Caki2 (cell line): ENCODE measurements around the gene METTL13. TPM values are rescaled to one million over a fixed set of nuclear protein-coding genes. Genes with fewer than 3 reads are reported as not detected.

Experiments used
- DNase-seq: peaks from one replicate; pipeline ENCODE4 v3.0.0-alpha.2; 2015; ENCODE audit warnings: low read depth
- in situ Hi-C: cut with HindIII; loops from 2 replicates; pipeline ENCODE4 v1.10.0; 2016; ENCODE audit warnings: low sequenced_read_pairs, low pct_unique_long_range_greater_than_20kb, mixed read lengths
- total RNA-seq: library from RNA; depleted of rRNA; stranded (reverse); fragments of >200 nt; shearing (Covaris generic); gene quantifications from 2 replicates; pipeline ENCODE4 v1.2.3, GENCODE V29; 2014; ENCODE audit warnings: low replicate concordance; rRNA removed

Gene METTL13
- 48.9 and 64.2 TPM in 2 replicates for total RNA-seq

GRCh38 chr1:171781176-171781875 lies at the start of gene METTL13:
TSS of gene METTL13 (plus strand) at chr1:171781660. CDS start at chr1:171781968, 308 bp downstream.
- DNase-seq: peak; percentile 100
- in situ Hi-C loops: no loop called here

GRCh38 chr1:171736196-171736595 lies 45.3 kb upstream of the METTL13 start:
- no peak for DNase-seq
- in situ Hi-C loops: no loop called here

- in situ Hi-C loops: no loop called here
- no peak for DNase-seq
Observed at GRCh38 chr1:171738911-171739310, 42.5 kb upstream of the METTL13 start.

GRCh38 chr1:171739656-171740055 lies 41.8 kb upstream of the METTL13 start:
- DNase-seq: no peak
- in situ Hi-C loops: no loop called here

GRCh38 chr1:171740356-171740863 lies 41.0 kb upstream of the METTL13 start:
- no peak for DNase-seq
- in situ Hi-C loops: no loop called here

GRCh38 chr1:171740987-171741871 lies 40.2 kb upstream of the METTL13 start:
- in situ Hi-C loops: no loop called here
- DNase-seq: peak; percentile 33

GRCh38 chr1:171741872-171742576 lies 39.4 kb upstream of the METTL13 start, which contains the start of gene VAMP4:
TSS of gene VAMP4 (minus strand) at chr1:171742065. CDS start at chr1:171738414, 3,651 bp downstream.
- in situ Hi-C loops: no loop called here
- DNase-seq: peak; percentile 92

GRCh38 chr1:171742577-171742922 lies 38.9 kb upstream of the METTL13 start:
- no peak for DNase-seq
- in situ Hi-C loops: no loop called here

- DNase-seq: peak; percentile 50
- in situ Hi-C loops: no loop called here
Observed at GRCh38 chr1:171743081-171743870, 38.2 kb upstream of the METTL13 start.

GRCh38 chr1:171744986-171745385 lies 36.5 kb upstream of the METTL13 start:
- DNase-seq: no peak
- in situ Hi-C loops: no loop called here

GRCh38 chr1:171748651-171749050 lies 32.8 kb upstream of the METTL13 start:
- DNase-seq: no peak
- in situ Hi-C loops: no loop called here

- DNase-seq: no peak
- in situ Hi-C loops: no loop called here
Observed at GRCh38 chr1:171751221-171751620, 30.2 kb upstream of the METTL13 start.

- DNase-seq: no peak
- in situ Hi-C loops: no loop called here
Observed at GRCh38 chr1:171753182-171753581, 28.3 kb upstream of the METTL13 start.

GRCh38 chr1:171753685-171754352 lies 27.6 kb upstream of the METTL13 start:
- in situ Hi-C loops: no loop called here

GRCh38 chr1:171754353-171754705 lies 27.1 kb upstream of the METTL13 start:
- in situ Hi-C loops: no loop called here
- DNase-seq: no peak

More at GRCh38 chr1:171753685-171754352, 27.6 kb upstream of the METTL13 start:
- no peak for DNase-seq

GRCh38 chr1:171754971-171755370 lies 26.5 kb upstream of the METTL13 start:
- DNase-seq: no peak
- in situ Hi-C loops: no loop called here

- in situ Hi-C loops: no loop called here
- no peak for DNase-seq
Observed at GRCh38 chr1:171756856-171757255, 24.6 kb upstream of the METTL13 start.
